NCI-H1436 treated with DMSO at 0.1 percent for 48 hours (cell line): ENCODE data around the gene SMIM3.
"Not testable (repeated sequence)": the region's sequence is repeated elsewhere in the genome, so short reads cannot be mapped to it uniquely, and the experiment has no call there.

ENCODE experiments used
- DNase-seq: peaks from one replicate; lab custom pipeline; 2025; lab: John Stamatoyannopoulos, UW

Gene SMIM3

GRCh38 chr5:150778517-150779396 is at the start of gene SMIM3:
Gene SMIM3 (plus strand): TSS chr5:150778757. CDS start chr5:150795441, 16,684 bp downstream.
- no peak for DNase-seq

- DNase-seq, result no peak
Measured at GRCh38 chr5:150729859-150730258, 48.7 kb upstream of the SMIM3 start.

GRCh38 chr5:150731669-150732242 is 46.8 kb upstream of the SMIM3 start:
- no peak for DNase-seq

GRCh38 chr5:150734579-150735384 is 43.8 kb upstream of the SMIM3 start:
- no peak for DNase-seq

GRCh38 chr5:150738862-150739261 is 39.7 kb upstream of the SMIM3 start:
- no peak for DNase-seq

GRCh38 chr5:150740992-150741391 is 37.6 kb upstream of the SMIM3 start:
- no peak for DNase-seq

GRCh38 chr5:150742455-150743141 is 36.0 kb upstream of the SMIM3 start:
- not testable (repeated sequence) for DNase-seq

- DNase-seq, result not testable (repeated sequence)
Measured at GRCh38 chr5:150743142-150743488, 35.4 kb upstream of the SMIM3 start.

GRCh38 chr5:150750469-150750868 is 28.1 kb upstream of the SMIM3 start:
- DNase-seq, result no peak

GRCh38 chr5:150751096-150751891 is 27.3 kb upstream of the SMIM3 start:
- no peak for DNase-seq

GRCh38 chr5:150753463-150753862 is 25.1 kb upstream of the SMIM3 start:
- no peak for DNase-seq

GRCh38 chr5:150753863-150754262 is 24.7 kb upstream of the SMIM3 start:
- DNase-seq, result no peak

GRCh38 chr5:150757087-150757649 is 21.4 kb upstream of the SMIM3 start:
- DNase-seq, result no peak

- DNase-seq, result no peak
Measured at GRCh38 chr5:150758203-150758530, 20.4 kb upstream of the SMIM3 start.

- peak; percentile 96 for DNase-seq
Measured at GRCh38 chr5:150758531-150759333, 19.8 kb upstream of the SMIM3 start, which contains the start of gene DCTN4. Gene DCTN4 (minus strand): TSS chr5:150759017. CDS start chr5:150758993, 24 bp downstream.

- no peak for DNase-seq
Measured at GRCh38 chr5:150759334-150759583, 19.3 kb upstream of the SMIM3 start.

GRCh38 chr5:150762211-150762610 is 16.3 kb upstream of the SMIM3 start:
- no peak for DNase-seq

GRCh38 chr5:150763023-150763769 is 15.4 kb upstream of the SMIM3 start:
- no peak for DNase-seq

- DNase-seq, result no peak
Measured at GRCh38 chr5:150764530-150764929, 14.0 kb upstream of the SMIM3 start.
